Vagina (tissue), 2 donors: ENCODE results near the gene SLC49A3.
A peak's percentile ranks its signal among the peaks of the same experiment; 100 is the strongest.

ENCODE experiments used
- CTCF ChIP-seq, 3 experiments: fragments of 450-650 bp in 2 of 3; fragments of 200-600 bp in 1 of 3; sonication (generic) in 1 of 3; IDR thresholded peaks; one replicate each; pipeline ENCODE4 v1.5.1; 2017 to 2019; ENCODE audit warnings: antibody characterized with exemption in 3 of 3, mild to moderate bottlenecking in 2 of 3, moderate library complexity in 2 of 3
- POLR2AphosphoS5 ChIP-seq, 2 donors: sonication (generic); formaldehyde crosslinking; IDR thresholded peaks; one replicate each; pipeline ENCODE4 v1.9.0; 2017; ENCODE audit warnings: antibody characterized with exemption in 2 of 2, mild to moderate bottlenecking in 2 of 2, low read depth in 1 of 2; ENCODE audit not compliant: insufficient read depth in 1 of 2

GRCh38 chr4:725391-726234 is 36.7 kb upstream of the SLC49A3 start:
- no peak for TF ChIP-seq CTCF (IDR thresholded peaks at IDR 0.05)
- TF ChIP-seq POLR2AphosphoS5 (IDR thresholded peaks at IDR 0.05; ENCODE audit: insufficient read depth in 1 of 2, low read depth in 1 of 2) = peak in 1 of 2 donors; percentile 7
